HuH-7 (cell line): ENCODE measurements around the gene RHO.
"Not testable (repeated sequence)": the region's sequence is repeated elsewhere in the genome, so short reads cannot be mapped to it uniquely, and the experiment has no call there.

Experiments used
- DNase-seq: peaks from one replicate; pipeline ENCODE4 v3.0.0; 2011; ENCODE audit warnings: low spot score

Gene RHO

DNA sequence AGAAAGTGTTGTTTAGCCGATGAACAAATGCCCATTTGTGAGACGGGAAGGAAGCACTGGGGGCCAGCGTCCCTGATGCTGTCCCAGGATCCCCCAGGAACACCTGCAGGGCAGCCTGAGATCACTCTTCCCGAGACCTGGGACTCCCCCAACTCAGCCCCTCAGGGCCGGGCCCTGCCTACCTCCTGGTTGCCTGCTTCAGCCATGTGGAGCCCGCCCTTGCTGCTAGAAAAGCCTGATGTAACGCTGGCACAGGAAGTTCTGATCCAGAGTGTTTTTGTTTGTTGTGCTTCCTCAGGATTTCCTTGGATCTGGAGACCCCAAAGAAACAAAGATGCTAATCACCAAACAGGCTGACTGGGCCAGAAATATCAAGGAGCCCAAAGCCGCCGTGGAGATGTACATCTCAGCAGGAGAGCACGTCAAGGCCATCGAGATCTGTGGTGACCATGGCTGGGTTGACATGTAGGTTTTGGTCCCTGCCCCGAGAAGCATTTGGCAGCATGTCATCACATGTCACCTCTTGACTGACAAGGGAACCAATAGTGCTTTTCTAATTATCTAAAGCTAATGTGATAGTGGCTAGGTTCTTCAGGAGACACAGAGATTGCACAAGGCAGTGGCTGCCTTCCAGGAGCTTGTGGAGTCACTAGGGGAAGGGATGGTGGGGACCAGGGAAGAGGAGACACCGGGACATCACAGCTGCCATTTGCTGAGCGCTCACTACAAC lies 28.7 kb upstream of the RHO start:
- not testable (repeated sequence) for DNase-seq

DNA sequence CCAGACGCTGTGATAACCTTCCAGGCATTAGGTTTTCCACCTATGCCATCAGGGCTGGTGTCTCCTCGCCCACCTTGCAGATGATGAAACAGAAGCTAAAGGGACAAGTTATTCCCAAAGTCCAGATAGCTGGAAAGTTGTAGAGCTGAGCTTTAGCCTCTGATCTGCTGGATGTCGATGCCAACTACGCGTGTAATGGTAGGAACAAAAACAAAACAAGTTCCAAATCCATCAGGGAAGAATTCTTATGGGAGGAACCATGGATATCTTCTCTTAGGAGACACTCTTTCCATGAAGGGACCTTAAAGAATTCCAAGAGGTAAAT lies 28.1 kb upstream of the RHO start:
- DNase-seq, result no peak

- DNase-seq, result no peak
Observed at GRCh38 chr3:129501630-129502029, 26.8 kb upstream of the RHO start.

GRCh38 chr3:129502641-129503408 lies 25.6 kb upstream of the RHO start:
- DNase-seq, result no peak

DNA sequence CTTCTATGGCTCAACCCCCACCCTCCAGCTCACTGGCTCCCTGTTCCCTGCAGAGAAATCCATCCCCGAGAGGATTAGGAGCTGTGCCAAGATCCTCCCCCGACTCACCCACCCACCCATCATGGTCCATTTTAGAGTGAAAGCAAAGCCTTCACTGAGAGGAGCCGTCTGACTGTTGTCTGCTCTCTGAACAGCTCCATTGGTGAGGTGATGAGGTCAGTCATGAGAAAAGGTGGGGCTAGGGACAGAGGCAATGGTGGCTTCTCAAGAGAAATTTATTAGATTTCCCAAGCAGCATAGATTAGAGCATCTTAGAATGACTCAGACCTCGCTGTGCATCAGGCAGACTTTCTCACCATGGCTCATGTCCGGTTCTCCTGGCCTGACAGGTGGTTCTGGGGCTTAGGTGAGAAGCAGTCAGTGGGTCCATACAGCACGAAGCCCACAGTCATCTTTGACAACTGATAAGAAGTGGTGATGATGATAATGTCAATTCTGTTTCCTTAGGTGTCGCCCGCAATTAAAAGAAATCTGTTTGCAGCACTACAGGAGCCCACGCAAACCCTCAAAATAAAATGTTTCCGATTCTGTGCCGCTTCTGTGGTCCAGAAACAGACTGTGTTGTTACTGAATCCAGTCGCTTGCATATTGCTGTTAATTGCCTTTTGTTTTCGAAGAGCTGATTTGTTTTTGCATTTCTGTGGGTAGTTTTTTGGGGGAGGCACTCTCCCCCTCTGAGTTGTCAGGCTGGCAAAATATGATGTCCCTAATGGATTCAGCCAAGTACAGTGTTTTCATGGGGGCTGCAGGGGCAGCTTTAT lies 24.8 kb upstream of the RHO start:
- no peak for DNase-seq

GRCh38 chr3:129504471-129505100 lies 23.9 kb upstream of the RHO start:
- no peak for DNase-seq

DNA sequence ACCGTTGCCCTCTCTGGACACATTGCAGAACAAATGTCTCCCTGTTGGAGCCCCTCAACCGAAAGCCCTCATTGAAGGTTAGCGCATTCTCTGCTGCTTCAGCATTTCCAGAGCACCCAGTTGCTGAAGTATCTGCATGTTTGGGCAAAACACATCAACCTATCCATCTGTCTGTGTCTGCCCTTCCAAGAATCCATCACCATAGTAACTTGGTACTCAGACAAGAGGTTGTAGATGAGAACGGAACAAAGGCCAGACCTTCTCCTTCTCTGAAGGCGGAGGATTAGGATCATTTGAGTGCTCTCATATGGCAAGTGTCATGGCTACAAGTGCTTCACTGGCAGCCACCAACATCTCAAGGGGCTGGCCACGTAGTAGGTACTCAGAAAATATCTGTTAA lies 23.1 kb upstream of the RHO start:
- no peak for DNase-seq

DNA sequence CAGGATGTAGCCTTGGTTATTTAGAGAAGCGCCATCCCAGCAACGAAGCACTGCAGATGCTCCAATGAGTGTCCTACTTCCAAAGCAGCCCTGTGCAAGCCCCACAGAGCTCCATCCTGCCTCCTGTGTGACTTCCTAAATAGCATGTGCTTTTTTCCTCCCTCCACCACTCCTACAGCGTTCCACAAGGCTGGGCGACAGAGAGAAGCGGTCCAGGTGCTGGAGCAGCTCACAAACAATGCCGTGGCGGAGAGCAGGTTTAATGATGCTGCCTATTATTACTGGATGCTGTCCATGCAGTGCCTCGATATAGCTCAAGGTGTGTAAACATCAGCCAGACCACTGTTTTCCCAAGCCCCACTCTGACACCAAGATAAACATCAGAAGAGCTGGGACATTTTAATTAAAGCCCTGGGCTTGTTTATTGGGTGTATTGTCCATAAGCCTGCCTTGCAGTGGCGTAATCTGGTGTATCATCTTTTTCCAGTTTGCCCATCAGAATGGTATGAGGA lies 22.2 kb upstream of the RHO start:
- no peak for DNase-seq

DNA sequence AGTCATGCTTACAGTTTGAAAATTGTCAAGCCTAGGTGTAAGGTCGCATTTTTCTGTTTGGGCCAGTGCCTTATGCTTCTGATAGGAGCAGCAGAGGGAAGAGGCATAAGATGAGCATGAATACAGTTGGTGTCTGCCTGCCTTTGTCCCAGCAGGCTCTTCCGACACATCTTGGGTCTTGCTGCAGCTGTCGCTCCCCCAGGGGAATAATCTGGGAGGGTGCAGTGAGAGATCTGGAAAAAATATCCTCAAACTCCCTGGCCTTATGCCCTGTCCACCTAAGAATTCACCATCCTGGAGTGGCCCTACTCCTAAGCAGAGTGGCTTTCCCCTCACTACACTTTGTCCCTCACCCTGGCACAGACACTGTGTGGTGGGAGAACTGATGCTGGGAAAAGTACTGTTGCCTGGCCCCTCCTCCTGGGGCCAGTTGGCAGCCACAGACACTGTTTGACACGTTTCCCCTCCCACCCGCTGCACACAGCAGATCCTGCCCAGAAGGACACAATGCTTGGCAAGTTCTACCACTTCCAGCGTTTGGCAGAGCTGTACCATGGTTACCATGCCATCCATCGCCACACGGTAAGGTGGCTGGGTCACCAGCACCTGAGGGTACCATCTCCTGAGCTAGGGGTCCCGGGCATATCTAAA lies 21.1 kb upstream of the RHO start:
- no peak for DNase-seq

DNA sequence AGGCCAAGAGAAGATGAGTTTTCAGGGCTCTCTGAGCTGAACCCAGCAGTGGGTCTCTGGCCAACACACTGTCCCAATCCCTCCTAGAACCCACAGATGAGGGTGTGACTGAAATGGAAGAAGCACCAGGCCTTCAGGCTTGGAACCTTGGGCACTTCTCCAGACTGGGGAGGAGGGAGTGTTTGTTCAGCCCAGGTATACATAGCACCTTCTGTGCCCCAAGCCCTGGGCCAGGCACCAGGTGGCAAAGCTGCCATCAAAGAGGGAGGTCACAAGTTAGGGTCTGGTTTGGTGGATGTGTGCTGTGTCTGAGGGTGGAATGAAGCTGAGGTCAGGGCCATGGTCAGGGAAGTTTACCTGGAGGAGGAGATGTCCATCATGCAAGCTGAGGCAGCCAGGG lies 15.8 kb upstream of the RHO start:
- DNase-seq, result no peak

DNA sequence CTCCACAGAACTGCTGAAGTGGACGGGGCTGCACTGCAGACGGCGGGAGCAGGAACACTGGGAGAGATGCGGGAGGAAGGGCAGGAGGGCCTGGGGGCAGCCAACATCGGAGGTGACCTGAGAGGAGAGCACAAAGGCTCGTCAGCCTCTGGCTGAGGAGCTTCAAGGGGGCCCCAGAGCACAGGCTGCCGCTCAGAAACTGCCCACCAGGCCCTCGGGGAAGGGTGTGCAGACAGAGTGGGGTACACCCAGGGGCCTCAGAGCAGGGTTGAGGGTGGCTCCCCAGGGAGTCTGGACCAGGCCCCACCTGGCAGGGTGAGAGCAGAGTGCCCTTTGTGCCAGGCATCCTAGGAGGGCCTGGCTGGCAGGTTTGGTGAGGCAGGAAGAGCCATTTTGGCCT lies 14.7 kb upstream of the RHO start:
- no peak for DNase-seq

- no peak for DNase-seq
Observed at GRCh38 chr3:129514110-129514509, 14.3 kb upstream of the RHO start.

GRCh38 chr3:129514563-129514962 lies 13.9 kb upstream of the RHO start:
- no peak for DNase-seq

DNA sequence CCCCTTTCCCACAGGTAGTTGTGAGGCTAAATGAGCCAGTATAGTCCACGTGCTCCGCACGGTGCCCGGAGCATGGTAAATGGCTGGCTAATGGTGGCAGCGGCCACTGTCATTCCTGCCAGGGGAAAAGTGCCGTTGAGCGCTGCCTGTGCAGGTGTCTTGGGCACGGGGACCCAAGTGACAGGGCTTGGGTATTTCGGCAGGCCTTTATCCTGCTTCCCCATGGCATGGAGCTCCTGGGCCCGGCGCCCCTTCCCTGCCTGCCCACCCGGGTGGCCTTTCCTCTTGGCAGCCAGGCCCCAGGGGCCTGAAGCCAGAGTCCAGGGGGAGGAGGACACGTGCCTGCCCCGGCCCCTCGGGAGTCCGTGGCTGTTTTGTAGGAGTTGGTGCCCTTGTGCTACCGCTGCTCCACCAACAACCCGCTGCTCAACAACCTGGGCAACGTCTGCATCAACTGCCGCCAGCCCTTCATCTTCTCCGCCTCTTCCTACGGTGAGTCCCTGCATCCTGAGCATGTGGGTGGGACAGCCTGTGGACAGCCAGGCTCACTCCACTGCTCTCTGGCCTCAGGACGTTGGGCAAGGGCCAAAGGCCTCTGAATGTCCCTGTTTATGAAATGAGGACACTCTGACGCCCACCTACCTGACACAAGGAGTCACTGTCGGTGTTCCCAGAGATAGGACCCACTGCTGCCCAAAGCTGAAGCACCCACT lies 13.2 kb upstream of the RHO start:
- not testable (repeated sequence) for DNase-seq

- not testable (repeated sequence) for DNase-seq
Observed at GRCh38 chr3:129515821-129516432, 12.5 kb upstream of the RHO start.

- DNase-seq, result no peak
Observed at GRCh38 chr3:129517516-129517915, 10.9 kb upstream of the RHO start.

GRCh38 chr3:129518038-129518561 lies 10.3 kb upstream of the RHO start:
- DNase-seq, result no peak

DNA sequence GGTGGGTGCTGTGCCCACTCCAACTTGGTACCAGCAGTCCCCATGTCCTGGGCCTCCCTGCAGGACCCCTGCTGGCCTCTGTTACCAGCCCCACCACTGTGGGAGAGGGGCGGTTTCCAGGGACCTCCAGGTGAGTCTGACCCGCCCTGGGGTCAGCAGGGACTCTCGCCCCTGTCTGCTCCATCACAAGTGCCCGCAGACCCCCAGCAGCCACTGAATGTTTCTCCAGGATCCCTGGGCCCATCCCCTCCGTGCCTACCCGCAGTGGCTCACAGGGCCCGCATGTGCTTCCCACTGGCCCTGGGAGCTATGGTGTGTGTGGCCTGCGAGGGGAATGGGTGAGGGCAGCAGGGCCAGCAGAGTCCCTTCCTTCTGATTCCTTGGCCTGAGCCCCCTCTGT lies 9.9 kb upstream of the RHO start:
- DNase-seq, result no peak

DNA sequence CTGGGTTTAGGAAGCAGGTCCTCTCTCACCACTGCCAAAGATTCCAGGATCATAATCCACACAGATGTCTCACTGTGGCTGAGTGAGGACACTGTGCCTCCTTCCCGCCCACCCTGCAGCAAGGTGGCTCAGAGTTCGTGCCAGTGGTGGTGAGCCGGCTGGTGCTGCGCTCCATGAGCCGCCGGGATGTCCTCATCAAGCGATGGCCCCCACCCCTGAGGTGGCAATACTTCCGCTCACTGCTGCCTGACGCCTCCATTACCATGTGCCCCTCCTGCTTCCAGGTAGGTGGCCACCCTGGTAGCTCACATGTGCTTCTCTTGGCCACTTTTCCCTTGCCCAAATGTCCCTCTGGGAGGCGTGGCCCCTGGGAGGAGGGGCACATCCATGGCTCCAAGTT lies 9.0 kb upstream of the RHO start:
- no peak for DNase-seq
